ENCODE results near the gene ROBO1.
A peak's percentile ranks its signal among the peaks of the same experiment; 100 is the strongest.
"Not testable (repeated sequence)": the region's sequence is repeated elsewhere in the genome, so short reads cannot be mapped to it uniquely, and the experiment has no call there.

ROBO1 gene

GRCh38 chr3:79543218-79543982, 224.4 kb downstream of the ROBO1 start:
- DNase-seq: no peak

DNA sequence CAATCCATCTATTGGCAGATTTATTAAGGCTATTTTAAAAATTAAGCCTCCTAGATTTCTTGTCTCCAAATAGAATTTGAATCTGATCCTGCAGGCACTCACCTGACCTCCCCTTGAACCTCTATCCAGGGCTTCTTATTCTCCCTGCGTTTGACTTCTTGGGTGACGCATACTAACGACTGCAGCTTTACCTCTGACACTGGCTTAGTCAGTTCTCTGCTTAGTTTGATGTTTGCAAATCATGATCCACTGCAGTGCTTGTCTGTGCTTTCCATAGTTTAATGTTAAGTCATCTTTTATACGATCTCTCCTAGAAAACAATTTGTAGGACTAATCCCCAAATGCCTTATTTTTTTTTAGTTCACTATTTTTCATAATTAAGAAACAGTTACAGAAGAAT, 233.1 kb downstream of the ROBO1 start:
- no peak for DNase-seq

DNA sequence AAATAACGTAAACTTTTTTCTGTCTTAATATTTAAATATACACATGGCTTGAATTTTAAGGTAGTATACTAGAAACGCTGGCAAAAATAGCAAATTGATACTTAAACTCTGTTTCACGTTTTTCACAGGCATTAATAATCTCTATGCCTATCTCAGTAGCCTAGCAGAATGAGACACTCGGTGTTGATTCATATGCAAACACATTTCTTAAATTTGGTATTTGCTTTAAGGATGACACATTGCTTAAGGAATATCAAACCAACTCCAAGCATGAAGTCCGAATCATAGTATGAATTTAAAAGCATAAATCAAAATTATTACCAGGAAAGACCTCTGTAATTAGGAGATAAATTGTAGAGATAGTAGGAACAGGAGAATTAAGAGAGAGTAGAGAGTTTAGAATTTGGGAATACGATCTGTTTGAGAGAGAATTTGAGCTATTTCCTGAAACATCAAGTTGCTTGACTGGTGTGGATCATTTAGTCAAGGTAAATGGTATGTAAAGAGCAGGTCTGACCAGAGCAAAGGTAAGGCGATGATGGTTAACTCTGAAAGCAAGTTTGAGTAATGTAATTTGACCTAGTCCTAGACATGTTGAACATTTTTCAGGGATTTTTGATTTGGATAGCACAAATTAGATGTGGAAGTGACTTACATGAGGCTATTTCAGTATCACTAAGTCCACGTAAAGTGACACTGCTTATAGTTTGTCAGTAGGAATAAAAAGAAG, 236.1 kb downstream of the ROBO1 start:
- DNase-seq: no peak

GRCh38 chr3:79521221-79521848, 246.5 kb downstream of the ROBO1 start:
- DNase-seq: peak; percentile 58

GRCh38 chr3:79517766-79518413, 249.9 kb downstream of the ROBO1 start:
- peak; percentile 29 for DNase-seq

GRCh38 chr3:79516795-79517194, 251.0 kb downstream of the ROBO1 start:
- no peak for DNase-seq

GRCh38 chr3:79515072-79515471, 252.7 kb downstream of the ROBO1 start:
- DNase-seq: no peak

DNA sequence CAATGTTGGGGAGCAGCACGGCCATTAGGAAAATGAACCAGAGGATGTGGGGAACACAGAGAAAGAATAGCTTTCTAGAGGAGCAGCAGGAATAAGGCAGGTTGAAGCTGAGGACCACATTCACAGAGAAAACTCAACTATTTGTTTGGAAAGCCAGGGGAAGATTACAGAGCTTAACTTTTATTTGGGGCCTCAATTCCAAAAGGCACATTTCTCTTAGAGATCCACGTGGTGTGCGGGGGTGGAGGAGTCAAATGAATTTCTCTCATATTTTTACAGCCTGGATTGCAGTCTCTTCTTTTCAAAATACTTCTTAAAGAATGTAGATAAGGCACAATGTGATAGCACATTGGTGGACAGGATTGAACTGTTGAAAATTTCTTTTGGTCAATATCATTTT, 253.7 kb downstream of the ROBO1 start:
- no peak for DNase-seq

DNA sequence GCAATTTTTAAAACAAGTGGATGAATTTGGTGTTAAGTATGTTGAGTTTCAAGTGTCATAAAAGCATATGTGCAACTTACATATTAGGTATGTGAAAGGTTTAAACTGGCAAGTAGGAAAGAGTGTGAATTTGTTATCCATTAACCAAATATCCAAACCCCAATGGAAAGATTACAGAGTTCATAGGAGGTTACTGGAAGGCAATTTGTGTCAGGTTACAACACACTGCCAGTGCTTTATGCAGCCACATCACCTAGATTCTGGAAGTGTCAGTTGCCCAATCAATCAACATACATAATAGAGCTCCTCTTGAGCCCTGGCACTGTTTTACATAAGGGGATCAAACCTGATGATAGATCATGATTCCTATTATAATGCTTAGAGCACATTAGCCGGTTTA, 261.0 kb downstream of the ROBO1 start:
- no peak for DNase-seq

- DNase-seq: not testable (repeated sequence)
These were observed 265.5 kb downstream of the ROBO1 start for GRCh38 chr3:79502216-79502681.

GRCh38 chr3:79497447-79498111, 270.2 kb downstream of the ROBO1 start:
- peak; percentile 33 for DNase-seq

DNA sequence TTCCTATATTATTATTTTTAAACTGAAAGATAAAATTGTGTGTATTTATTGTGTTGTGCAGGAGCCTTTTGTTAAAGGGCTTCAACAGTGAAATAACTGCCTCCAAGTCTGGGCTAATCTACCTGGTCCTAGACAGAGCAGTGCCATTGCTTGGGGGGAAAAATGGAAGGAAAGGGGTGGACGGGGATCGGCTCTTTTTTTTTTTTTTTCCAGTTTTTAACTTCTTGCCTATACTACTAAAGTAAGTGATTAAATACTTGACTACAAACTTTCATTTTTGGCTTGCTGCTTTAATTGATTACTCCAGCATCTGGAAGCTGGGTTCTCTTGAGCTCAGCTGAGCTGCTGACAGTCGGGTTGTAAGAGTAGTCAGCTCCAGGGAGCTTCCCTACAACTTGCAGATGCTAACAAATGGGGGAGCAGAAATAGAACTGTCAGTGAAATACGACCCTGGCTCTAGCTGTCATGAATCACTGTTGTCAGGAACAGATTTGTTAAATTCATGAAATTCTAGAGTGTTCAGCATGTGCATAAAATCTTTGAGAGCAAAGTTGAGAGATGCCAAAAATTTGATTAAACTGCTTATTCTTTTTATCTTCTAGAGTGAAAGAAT, 276.7 kb downstream of the ROBO1 start:
- DNase-seq: no peak

GRCh38 chr3:79490165-79491028, 277.4 kb downstream of the ROBO1 start:
- DNase-seq: no peak

DNA sequence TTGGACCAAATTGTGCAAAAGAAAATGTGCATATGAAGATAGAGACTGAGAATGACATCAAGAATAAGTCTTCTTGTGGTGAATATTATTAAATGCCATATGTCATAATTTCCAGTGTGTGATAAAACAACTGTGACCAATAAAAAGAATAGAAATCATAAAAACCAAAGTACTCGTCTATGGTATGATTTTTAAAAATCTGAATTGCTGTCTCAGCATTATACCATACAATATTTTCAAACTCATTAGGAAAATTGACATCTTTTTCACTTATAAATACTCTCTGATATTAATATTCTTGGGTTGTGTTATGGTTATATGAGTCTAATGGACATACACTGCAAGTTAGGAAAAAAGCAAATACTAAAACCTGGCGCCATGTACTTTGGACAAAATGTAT, 279.4 kb downstream of the ROBO1 start:
- no peak for DNase-seq

DNA sequence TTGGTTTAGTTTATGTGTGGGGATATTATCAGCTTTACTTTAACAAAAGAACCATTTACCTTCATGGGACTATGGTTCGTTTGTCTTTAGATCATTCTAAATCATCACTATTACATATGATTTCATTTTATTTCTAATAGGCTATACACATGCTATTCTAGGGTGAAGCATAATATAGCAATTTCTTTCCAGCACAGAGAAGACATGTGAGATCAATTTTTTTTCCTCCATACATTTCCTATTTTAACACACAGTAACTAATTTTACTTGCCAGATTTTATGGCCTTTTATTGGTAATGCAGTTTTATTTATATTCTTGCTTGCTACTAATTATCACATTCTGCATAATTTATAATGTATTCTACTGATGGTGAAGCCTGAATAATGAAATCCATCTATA, 287.1 kb downstream of the ROBO1 start:
- no peak for DNase-seq

GRCh38 chr3:79478620-79479019, 289.2 kb downstream of the ROBO1 start:
- DNase-seq: no peak

GRCh38 chr3:79477242-79477641, 290.6 kb downstream of the ROBO1 start:
- DNase-seq: no peak

DNA sequence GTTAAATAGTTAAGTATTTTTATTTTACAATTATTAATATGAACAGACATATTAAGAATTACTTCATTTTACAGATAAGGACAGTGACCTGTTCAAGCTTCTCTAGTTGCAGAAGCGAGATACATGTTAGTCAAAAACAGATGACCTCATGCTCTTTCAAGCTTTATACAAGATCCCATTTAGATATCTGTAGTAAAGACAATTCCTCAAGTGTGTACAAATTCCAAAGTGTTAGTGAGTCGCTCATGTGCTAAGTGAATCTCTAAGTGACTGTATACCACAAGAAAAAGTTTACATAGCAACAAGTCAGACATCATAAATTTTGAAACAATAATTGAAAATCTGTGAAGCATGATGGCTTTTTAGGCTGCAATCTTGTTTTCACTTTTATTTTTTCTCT, 293.8 kb downstream of the ROBO1 start:
- no peak for DNase-seq

DNA sequence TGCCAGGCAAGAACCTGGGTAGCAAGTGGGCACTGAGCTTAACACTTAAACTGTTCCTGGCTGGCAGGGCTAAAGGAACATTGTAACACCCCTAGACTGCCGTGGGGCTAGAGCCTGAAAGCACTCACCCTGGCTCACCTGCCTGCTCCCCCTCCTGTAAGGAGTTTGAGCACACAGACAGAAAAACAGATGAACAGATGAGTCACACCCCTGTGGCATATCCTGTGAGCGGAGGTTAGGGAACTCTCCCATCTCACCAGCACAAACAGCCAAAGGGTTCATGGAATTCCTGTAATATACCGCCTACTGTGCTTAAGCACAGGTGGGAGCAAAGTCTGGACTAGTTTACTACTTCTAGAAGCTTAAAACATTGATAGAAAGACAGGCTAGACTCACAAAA, 300.1 kb downstream of the ROBO1 start:
- no peak for DNase-seq

GRCh38 chr3:79461129-79461792, 306.5 kb downstream of the ROBO1 start:
- DNase-seq: no peak

GRCh38 chr3:79453600-79453999, 314.2 kb downstream of the ROBO1 start:
- DNase-seq: no peak
